Heart left ventricle (tissue), 13 donors: ENCODE data around the gene SCN9A.

Experiments
- POLR2A ChIP-seq, 2 donors: fragments of 450-650 bp; IDR thresholded peaks; one replicate each; pipeline ENCODE4 v1.6.1; 2017; ENCODE audit warnings: antibody characterized with exemption in 2 of 2, mild to moderate bottlenecking in 2 of 2, moderate library complexity in 2 of 2
- TF ChIP-seq, protein P1 (sequence below), 12 donors: fragments of 200-600 bp; sonication (generic) in 4 of 12; IDR thresholded peaks; one replicate each; pipeline versions ENCODE4 v1.5.0 to v1.8.0; 2018 to 2022; ENCODE audit warnings: antibody characterized with exemption in 12 of 12, mild to moderate bottlenecking in 5 of 12
- donor health status: ischemic (EF 13 %, LVEDD 7.1; RV severe dilation, severe dysfunction).
- donor health status: DM: no; HTN: yes; CAD: no.
- donor health status: DM: no; HTN: no; CAD: no.
- donor health status: ischemic (EF 25% LVEDD 6.9; RV normal size, moderate dysfunction).
- donor health status: ischemic (EF 25% LVEDD 5.7; RV mildly dilated, moderate dysfunction).
- donor health status: ischemic (EF 35%, LVEDD 5.7; RV mildly dilated, moderate dysfunction).
- donor health status: nonischemic (EF 11% LVEDD 7.7; RV severe dilation, severe dysfunction).
- donor health status: DM: yes; HTN: yes; CAD: no.
- donor health status: PGD.
- donor health status: ischemic (EF 29% LVEDD 5.4; RV normal size, mild dysfunction).
- donor health status: nonischemic (EF 23%, LVEDD 6.1; RV moderate dilation, normal function).

DNA sequence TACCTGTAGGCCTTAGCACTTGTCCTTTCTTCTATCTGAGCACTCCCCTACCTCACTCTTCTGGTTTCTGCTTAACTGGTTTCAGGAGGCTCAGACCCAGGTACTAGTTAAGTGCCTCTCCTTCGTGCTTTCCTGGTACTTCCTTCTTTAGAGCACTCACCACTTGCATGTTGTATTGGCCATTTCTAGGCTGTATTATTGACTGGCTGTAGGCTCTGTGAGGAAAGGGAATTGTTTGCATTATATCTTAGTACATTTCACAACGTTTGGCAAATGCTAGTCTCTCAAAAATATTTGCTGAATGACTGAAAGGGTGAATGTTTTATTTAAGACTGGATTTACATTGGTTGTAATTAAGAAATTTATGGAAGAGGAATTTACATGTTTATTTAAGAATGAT lies 212.0 kb downstream of the SCN9A start:
- TF ChIP-seq, protein P1, sequence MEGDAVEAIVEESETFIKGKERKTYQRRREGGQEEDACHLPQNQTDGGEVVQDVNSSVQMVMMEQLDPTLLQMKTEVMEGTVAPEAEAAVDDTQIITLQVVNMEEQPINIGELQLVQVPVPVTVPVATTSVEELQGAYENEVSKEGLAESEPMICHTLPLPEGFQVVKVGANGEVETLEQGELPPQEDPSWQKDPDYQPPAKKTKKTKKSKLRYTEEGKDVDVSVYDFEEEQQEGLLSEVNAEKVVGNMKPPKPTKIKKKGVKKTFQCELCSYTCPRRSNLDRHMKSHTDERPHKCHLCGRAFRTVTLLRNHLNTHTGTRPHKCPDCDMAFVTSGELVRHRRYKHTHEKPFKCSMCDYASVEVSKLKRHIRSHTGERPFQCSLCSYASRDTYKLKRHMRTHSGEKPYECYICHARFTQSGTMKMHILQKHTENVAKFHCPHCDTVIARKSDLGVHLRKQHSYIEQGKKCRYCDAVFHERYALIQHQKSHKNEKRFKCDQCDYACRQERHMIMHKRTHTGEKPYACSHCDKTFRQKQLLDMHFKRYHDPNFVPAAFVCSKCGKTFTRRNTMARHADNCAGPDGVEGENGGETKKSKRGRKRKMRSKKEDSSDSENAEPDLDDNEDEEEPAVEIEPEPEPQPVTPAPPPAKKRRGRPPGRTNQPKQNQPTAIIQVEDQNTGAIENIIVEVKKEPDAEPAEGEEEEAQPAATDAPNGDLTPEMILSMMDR (IDR thresholded peaks at IDR 0.05), result no peak
- no peak for TF ChIP-seq POLR2A (IDR thresholded peaks at IDR 0.05)
